ENCODE results near the gene C13orf46.
"Not testable (repeated sequence)": the region's sequence is repeated elsewhere in the genome, so short reads cannot be mapped to it uniquely, and the experiment has no call there.

C13orf46 gene

GRCh38 chr13:113919761-113920559, 53.9 kb downstream of the C13orf46 start:
- no peak for DNase-seq

GRCh38 chr13:113918981-113919701, 54.7 kb downstream of the C13orf46 start:
- DNase-seq: no peak

GRCh38 chr13:113918580-113918979, 55.3 kb downstream of the C13orf46 start:
- DNase-seq: no peak

DNA sequence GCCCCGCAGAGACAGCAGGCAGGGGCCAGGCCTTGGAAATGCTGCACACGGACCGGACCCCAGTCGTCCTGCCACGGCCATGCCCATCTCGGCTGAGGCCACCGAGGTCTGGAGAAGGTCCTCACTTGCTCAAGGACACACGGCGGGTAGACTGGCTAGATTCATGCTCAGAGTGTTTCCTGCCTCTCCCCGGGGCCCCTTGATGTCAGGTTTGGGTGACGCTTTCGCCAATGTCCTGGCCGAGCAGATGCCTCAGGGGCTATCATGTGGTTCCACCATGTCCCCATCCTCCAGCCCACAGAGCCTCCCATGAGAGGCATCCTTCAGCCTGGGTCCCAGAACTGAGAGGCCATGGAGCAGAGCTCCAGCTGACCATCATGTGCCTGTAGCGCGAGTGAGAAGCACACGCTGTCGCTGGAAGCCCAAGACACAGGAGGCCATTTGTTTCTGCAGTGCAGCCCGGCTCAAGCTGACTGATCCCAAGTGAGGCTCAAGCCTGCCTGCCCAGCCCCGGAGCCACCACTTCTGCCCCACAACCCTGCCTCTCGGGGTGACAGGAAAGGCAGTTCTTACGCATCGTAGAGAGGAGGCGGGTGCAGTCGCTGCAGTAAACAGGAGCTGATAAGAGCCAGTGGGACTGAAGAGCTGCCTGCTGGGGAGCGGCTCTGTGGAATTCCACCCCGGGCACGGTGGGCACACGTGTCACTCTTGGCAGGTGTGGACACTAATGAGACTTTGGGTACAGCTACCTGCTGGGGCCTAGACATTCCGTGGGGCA, 56.1 kb downstream of the C13orf46 start:
- DNase-seq: no peak

- DNase-seq: no peak
Measured at GRCh38 chr13:113917096-113917495, 56.8 kb downstream of the C13orf46 start.

- no peak for DNase-seq
Measured at GRCh38 chr13:113916330-113916815, 57.5 kb downstream of the C13orf46 start.

DNA sequence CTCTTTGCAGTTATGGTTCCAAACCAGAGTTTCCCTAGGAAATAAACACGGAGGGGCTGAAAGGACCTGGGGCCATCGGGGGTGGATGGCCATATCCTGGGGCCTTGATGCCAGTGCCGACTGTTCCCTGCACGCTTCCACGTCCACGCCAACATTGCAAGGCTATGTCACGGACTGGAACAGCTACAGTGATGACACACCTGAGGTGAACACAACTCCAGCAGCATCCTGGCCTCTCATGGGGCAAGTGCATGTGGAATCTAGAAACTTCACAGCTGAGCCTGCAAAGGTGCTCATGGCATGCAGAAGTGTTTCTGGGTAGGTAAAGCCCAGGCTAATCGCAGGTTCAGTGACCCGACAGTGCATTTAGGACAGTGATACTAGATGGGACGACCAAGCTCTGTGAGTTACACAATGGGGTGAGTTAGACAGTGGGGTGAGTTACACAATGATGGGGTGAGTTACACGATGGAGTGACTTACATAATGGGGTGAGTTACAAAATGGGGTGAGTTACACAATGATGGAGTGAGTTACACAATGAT, 58.0 kb downstream of the C13orf46 start:
- no peak for DNase-seq

GRCh38 chr13:113915012-113915763, 58.7 kb downstream of the C13orf46 start:
- DNase-seq: no peak

DNA sequence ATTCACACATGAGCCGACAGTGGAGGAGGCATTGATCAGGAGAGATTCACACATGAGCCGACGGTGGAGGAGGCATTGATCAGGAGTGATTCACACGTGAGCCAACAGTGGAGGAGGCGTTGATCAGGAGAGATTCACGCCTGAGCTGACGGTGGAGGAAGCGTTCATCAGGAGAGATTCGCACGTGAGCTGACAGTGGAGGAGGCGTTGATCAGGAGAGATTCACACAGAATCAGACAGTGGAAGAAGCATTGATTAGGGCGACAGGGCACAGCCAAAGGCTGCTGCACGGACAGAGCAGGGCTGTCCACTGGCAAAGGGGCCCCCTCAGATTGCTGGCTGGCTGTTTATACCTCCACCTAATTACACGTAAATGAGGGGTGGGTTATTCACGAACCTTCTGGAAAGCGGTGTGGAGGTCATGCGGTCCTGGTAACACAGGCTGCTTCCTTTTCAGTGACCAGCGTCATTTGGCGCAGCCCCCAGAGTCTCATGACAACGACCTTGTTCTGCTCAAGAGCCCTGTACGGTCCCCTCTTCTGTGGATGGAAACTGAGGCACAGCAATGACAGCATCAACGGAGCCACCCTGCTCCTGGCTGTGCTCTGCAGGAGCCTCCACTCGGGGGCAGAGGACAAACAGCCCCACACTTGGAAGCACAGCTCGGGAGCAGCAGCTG, 59.4 kb downstream of the C13orf46 start:
- DNase-seq: no peak

DNA sequence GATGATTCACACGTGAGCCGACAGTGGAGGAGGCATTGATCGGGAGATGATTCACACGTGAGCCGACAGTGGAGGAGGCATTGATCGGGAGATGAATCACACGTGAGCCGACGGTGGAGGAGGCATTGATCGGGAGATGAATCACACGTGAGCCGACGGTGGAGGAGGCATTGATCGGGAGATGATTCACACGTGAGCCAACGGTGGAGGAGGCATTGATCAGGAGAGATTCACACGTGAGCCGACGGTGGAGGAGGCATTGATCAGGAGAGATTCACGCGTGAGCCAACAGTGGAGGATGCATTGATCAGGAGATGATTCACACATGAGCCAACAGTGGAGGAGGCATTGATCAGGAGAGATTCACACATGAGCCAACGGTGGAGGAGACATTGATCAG, 60.0 kb downstream of the C13orf46 start:
- not testable (repeated sequence) for DNase-seq

- not testable (repeated sequence) for DNase-seq
Measured at GRCh38 chr13:113913408-113913807, 60.5 kb downstream of the C13orf46 start.

DNA sequence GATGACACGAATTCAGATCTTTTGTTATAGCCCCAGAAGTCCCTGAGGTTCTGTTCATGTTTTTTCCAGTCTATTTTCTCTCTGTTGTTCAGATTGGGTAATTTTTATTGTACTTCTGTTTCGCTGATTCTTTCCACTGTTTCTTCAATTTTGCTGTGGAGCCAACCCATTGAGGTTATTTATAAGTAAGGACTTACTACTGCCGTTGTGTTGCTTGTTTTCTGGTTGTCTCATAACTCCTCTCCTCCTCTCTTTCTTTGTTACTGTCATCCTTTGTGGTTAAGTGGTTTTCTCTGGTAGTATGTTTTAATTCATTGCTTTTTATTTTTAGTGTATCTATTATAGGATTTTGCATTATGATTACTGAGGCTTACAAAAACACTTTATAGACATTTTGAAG, 61.3 kb downstream of the C13orf46 start:
- no peak for DNase-seq

DNA sequence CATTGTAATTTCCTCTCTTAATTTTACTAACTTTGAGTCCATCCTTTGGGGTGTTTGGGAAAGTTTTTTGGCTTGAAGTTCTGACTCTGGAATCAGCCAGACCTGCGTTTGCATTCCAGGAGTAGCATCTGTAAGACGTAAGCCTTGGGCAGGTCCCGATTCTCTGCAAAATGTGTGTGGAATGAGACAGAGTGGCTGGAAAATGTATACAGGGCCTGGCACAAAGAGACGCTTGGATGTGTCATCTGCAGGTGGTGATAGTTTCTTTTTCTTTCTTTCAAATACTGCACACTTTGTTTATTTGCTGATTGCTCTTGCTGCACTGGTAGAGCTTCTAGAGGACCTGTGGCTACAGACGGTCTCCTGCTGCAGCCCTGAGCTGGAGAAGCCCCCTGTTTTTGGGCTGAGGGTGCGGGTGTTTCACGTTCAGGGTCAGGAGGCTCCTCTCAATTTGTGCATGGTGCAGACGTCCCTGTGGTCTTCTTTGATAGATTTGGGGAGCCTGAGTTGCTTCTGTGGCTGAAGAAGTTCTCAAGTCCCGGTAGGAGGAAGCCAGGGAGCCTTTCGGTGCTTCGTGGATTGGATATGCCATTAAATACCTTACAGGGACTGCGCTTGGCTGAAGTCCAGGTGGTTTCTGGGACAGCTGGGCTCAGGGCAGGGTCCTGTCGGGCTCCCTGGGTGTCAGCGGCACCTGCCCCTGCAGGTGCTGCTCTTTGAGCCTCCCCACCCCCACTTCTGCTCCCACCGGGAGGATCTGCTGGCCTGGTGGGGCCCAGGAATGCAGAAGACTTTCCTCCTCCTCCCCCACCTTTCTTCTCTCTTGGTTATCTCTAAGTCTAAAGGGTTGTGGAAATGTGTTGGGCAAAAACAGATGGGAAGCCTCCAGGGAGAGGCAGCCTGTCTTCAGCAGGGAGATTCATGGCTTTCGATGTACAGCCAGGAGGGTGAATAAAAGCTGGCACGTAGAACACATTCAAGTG, 66.0 kb downstream of the C13orf46 start:
- DNase-seq: no peak

DNA sequence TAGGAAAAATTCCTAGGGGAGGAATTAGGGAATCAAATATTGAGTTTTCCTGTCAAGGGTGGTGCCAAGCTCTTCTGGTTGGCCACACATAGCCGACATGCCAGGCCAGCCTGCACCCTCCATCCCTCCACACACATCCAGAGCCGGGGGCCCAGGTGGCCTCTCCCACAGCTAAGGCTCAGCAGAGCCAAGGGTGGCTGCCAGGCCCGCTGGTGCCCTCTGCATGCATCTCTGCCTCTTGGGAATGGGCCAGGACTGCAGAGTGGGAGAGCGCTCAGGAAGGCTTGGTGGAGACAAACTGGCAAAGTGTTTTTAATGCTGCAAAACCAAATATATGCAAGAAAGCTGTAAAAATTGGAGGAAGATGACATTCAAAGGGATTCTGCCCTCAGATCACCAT, 67.3 kb downstream of the C13orf46 start:
- DNase-seq: no peak

GRCh38 chr13:113905942-113906341, 67.9 kb downstream of the C13orf46 start:
- DNase-seq: no peak

DNA sequence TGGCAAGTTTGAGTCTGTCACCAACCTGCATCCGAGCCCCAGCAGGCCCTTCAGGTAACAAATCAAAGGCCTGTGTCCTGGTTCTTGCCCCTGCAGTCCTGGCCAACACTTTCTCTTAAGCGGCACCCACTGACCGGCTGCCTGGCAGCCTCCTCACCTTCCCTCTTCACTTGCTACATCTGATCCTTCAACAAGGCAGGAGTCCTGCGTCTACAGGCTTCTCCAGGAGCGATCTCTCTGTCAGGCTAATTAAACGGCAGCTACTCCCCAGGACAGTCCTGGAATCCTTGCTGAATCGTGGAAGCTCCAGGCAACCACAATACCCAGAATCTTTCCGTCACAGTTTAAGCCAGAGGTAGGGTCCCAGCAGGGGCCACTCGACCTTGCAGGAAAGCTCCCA, 68.9 kb downstream of the C13orf46 start:
- no peak for DNase-seq

DNA sequence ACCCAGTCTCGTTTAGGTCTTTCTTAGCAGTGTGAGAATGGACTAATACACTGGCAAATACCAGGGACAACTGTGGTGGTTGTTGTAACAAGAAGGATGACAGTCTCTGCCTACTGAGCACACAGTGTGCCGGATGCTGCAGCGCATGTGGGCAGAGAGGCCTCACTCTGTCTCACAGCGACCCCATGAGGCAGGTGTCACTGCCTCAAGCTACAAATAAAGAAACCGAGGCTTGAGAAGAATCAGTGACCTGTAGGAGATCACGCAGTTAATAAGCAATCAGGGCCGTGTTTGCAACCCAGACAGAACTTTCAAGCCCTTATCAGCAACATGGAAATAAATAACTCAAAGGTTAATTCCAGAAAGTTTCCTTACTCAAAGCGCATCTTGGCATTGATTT, 69.5 kb downstream of the C13orf46 start:
- no peak for DNase-seq

- DNase-seq: no peak
Measured at GRCh38 chr13:113903912-113904311, 70.0 kb downstream of the C13orf46 start.

Measured in NCI-H1436 (cell line).